Fibroblast of pulmonary artery (primary cell): ENCODE results near the gene OR2AG2.

Source experiments
- DNase-seq: peaks from one replicate; pipeline ENCODE4 v3.0.0-alpha.2; 2010; ENCODE audit warnings: low read depth
- H3K4me3 ChIP-seq: replicated peaks from 2 replicates; pipeline ENCODE4 v1.5.1; 2011; ENCODE audit warnings: low read depth, mild to moderate bottlenecking, control low read depth, low read length, moderate library complexity
- CTCF ChIP-seq: IDR thresholded peaks from 2 replicates; pipeline ENCODE4 v1.5.1; 2011; ENCODE audit warnings: mild to moderate bottlenecking, control low read depth, low read length, inconsistent platforms; ENCODE audit errors: missing control alignments

OR2AG2 gene

GRCh38 chr11:6717426-6717825 lies 54.4 kb downstream of the OR2AG2 start:
- no peak for DNase-seq
- no peak for TF ChIP-seq CTCF
- H3K4me3 ChIP-seq, result no peak overlapping the region
